Peyer's patch (tissue), 4 donors: Measurements from ENCODE around the gene CACNB2. TPM values are rescaled to one million over a fixed set of nuclear protein-coding genes. Genes with fewer than 3 reads are reported as not detected.

ENCODE experiments used
- DNase-seq, 3 donors: peaks; one replicate each; pipeline ENCODE4 v3.0.0-alpha.2; 2017 to 2019
- H3K27ac ChIP-seq, 4 donors: fragments of 200-600 bp; sonication (generic); one replicate each; pipeline ENCODE4 v1.5.1; 2016 to 2019
- H3K27me3 ChIP-seq, 2 donors: fragments of 200-600 bp; sonication (generic); one replicate each; pipeline ENCODE4 v1.5.1; 2019
- H3K36me3 ChIP-seq, 3 donors: fragments of 200-600 bp; sonication (generic); one replicate each; pipeline ENCODE4 v1.5.1; 2016 to 2019
- H3K4me1 ChIP-seq, 4 donors: fragments of 200-600 bp; sonication (generic); one replicate each; pipeline ENCODE4 v1.5.1; 2016 to 2019
- H3K4me3 ChIP-seq, 4 donors: fragments of 200-600 bp; sonication (generic); 1 replicate in 3 of 4; 2 replicates in 1 of 4; pipeline ENCODE4 v1.5.1; 2016 to 2019; ENCODE audit warnings: mild to moderate bottlenecking in 1 of 4
- H3K9me3 ChIP-seq, 4 donors: fragments of 200-600 bp; sonication (generic); one replicate each; pipeline ENCODE4 v1.5.1; 2016 to 2019; ENCODE audit warnings: mild to moderate bottlenecking in 1 of 4
- CTCF ChIP-seq, 6 experiments: fragments of 450-650 bp in 4 of 6; fragments of 200-600 bp in 2 of 6; sonication (generic) in 1 of 6; IDR thresholded peaks; one replicate each; pipeline ENCODE4 v1.5.1; 2017 to 2019; ENCODE audit warnings: antibody characterized with exemption in 6 of 6, mild to moderate bottlenecking in 3 of 6, moderate library complexity in 1 of 6
- POLR2A ChIP-seq, 2 donors: fragments of 450-650 bp; IDR thresholded peaks; one replicate each; pipeline ENCODE4 v1.5.1; 2017; ENCODE audit warnings: antibody characterized with exemption in 2 of 2, mild to moderate bottlenecking in 2 of 2, moderate library complexity in 2 of 2
- total RNA-seq, 4 donors: library from RNA; depleted of rRNA; stranded (reverse); fragments of >200 nt; gene quantifications; one replicate each; pipeline ENCODE4 v1.1.0, GENCODE V29; 2016

CACNB2 gene
- total RNA-seq, 4 donors from 2014 or later = 35.4 to 80.8 (median 48.2) TPM

DNA sequence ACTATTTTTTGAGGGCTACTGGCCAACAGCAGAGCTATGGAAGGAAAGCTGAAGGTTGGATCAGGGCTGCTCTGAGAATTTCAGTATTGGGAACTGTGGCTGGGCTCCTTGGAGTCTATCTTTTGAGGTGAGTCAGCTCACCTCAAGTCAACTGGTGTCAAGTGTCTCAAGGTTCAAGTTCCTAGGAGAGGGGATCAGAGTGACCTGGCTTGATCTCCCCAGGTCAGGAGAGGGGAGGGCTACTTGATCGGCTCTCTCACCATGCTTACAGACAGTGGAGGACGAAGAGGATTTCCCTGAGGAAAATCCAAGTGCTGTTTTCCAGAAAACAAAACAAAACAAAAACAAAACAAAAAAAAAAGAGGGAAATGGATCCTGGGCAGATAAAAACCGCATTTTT, 132.8 kb downstream of the CACNB2 start:
- no peak overlapping the region for H3K4me3 ChIP-seq
- H3K4me1 ChIP-seq = no peaks in the 10 kb centered on the region
- H3K36me3 ChIP-seq = no peaks in the 10 kb centered on the region
- TF ChIP-seq CTCF (IDR thresholded peaks at IDR 0.05) (no peak), POLR2A (IDR thresholded peaks at IDR 0.05) (no peak)
- H3K9me3 ChIP-seq = no peaks in the 10 kb centered on the region
- no peaks in the 10 kb centered on the region for H3K27me3 ChIP-seq
- no peak overlapping the region for H3K27ac ChIP-seq
- DNase-seq = no peak

DNA sequence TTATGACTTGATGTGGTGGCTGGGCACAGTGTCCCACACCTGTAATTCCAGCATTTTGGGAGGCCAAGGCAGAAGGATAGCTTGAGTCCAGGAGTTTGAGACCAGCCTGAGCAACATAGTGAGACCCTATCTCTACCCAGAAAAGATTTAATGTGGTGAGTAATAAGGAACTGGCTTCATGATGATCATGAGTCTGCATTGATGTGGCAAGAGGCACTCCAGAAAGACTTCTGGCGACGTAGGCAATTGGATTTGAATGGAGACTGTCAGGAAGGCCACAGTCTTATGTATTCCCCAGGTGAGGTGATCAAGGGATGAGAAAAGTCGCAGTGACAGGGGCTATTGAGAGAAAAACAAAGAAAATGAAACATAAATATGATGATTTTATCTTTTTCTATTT, 138.0 kb downstream of the CACNB2 start:
- Histone ChIP-seq H3K4me3 (no peak overlapping the region), H3K4me1 (no peaks in the 10 kb centered on the region), H3K36me3 (no peaks in the 10 kb centered on the region), H3K9me3 (no peaks in the 10 kb centered on the region), H3K27ac (no peak overlapping the region), H3K27me3 (no peaks in the 10 kb centered on the region)
- no peak for TF ChIP-seq CTCF (IDR thresholded peaks at IDR 0.05)
- TF ChIP-seq POLR2A (IDR thresholded peaks at IDR 0.05) = no peak
- no peak for DNase-seq

- Histone ChIP-seq H3K27me3 (no peaks in the 10 kb centered on the region), H3K4me3 (no peak overlapping the region), H3K4me1 (no peaks in the 10 kb centered on the region), H3K27ac (no peak overlapping the region), H3K9me3 (no peaks in the 10 kb centered on the region), H3K36me3 (no peaks in the 10 kb centered on the region)
- no peak for TF ChIP-seq POLR2A (IDR thresholded peaks at IDR 0.05)
- TF ChIP-seq CTCF (IDR thresholded peaks at IDR 0.05) = no peak
- no peak for DNase-seq
Measured at GRCh38 chr10:18279173-18279572, 138.9 kb downstream of the CACNB2 start.

GRCh38 chr10:18282094-18282493, 141.9 kb downstream of the CACNB2 start:
- Histone ChIP-seq H3K27ac (no peak overlapping the region), H3K4me1 (no peaks in the 10 kb centered on the region), H3K9me3 (no peaks in the 10 kb centered on the region), H3K4me3 (no peak overlapping the region), H3K36me3 (no peaks in the 10 kb centered on the region), H3K27me3 (no peaks in the 10 kb centered on the region)
- TF ChIP-seq POLR2A (IDR thresholded peaks at IDR 0.05) (no peak), CTCF (IDR thresholded peaks at IDR 0.05) (no peak)
- no peak for DNase-seq

DNA sequence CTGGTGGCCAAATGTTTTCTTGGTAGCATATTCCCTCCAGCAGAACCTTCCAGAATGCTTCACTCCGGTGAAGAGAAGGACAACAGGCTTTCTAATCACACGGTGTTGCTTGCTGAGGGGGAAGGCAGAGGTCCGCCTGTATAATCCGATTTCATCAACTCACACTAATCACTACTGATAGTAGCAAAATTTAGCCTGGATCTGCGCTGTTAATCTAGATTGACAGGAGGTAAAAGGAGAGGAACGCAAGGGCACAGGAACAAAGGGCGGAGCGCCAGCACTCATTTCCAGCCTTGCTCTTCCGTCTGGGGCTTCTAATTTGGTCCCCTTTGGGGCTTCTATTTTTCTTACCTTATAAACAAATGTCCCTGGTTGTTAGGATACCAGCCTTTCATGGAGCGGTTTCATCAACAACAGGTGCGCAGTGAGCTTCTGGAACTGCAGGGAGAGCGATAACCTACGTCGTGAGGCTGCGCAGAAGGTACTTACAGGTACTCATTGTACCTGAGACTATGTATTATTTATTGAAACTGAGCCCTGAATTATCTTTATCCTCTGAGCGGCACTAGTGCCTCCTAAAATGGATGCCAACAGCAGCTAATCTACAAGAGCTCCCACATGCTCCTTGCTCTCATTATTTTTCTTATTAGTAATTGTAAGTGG, 150.6 kb downstream of the CACNB2 start:
- Histone ChIP-seq H3K9me3 (no peaks in the 10 kb centered on the region), H3K36me3 (no peaks in the 10 kb centered on the region), H3K4me1 (no peaks in the 10 kb centered on the region), H3K4me3 (no peak overlapping the region), H3K27ac (no peak overlapping the region), H3K27me3 (no peaks in the 10 kb centered on the region)
- no peak for DNase-seq
- TF ChIP-seq POLR2A (IDR thresholded peaks at IDR 0.05) (no peak), CTCF (IDR thresholded peaks at IDR 0.05) (no peak)
